Mesodermal cell (in vitro differentiated cells): ENCODE data around the gene AUTS2.

Source experiments
- H3K27ac ChIP-seq: 2 replicates; pipeline ENCODE4 v1.7.0; 2013; ENCODE audit warnings: mild to moderate bottlenecking, low read depth, low read length, moderate library complexity; ENCODE audit not compliant: severe bottlenecking
- H3K36me3 ChIP-seq: 2 replicates; pipeline ENCODE4 v1.7.1; 2013; ENCODE audit warnings: mild to moderate bottlenecking, low read length, moderate library complexity; ENCODE audit not compliant: control insufficient read depth, insufficient read depth
- H3K4me1 ChIP-seq: one replicate; pipeline ENCODE4 v1.7.1; 2013; ENCODE audit warnings: mild to moderate bottlenecking, low read length; ENCODE audit not compliant: insufficient read depth, control insufficient read depth, poor library complexity, severe bottlenecking
- H3K4me3 ChIP-seq: 2 replicates; pipeline ENCODE4 v1.7.0; 2013; ENCODE audit warnings: low read length, control low read depth, mild to moderate bottlenecking; ENCODE audit not compliant: insufficient read depth, poor library complexity, severe bottlenecking; ENCODE audit errors: extremely low read depth
- H3K9me3 ChIP-seq: 2 replicates; pipeline ENCODE4 v1.7.1; 2013; ENCODE audit warnings: mild to moderate bottlenecking, low read length, moderate library complexity; ENCODE audit not compliant: control insufficient read depth
- WGBS, 2 experiments: methylation state at CpG; one replicate each; pipeline ENCODE4 v1.1.5; 2013; ENCODE audit warnings: missing lambda C conversion rate in 2 of 2; ENCODE audit not compliant: insufficient coverage in 2 of 2; 5-methylcytosine and 5-hydroxymethylcytosine counted together

AUTS2 gene

GRCh38 chr7:70771451-70771850, 1173.2 kb downstream of the AUTS2 start:
- peaks cover 84% of the 10 kb centered on the region for H3K36me3 ChIP-seq
- 89 to 96% methylated on average over 9 to 10 of the region's 10 CpGs for WGBS, 2 experiments

DNA sequence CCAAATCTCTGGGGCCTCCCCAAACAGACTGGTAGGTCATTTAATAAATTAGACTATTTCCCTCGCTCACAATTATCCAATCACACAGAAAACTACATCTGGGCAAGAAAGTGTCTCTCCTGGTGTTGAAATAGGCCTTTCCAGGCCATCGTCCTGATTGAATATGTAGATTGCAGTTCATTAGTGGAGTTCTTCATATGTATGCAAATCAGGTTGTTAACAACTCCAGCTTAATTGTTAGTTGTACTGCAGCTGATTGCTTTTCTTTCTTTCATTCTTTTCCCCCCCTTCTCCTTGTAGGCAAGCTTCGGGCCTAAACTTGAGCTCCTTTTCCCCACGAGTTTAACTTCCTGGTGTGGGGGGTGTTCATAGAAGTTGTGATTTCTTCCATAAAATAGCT, 1174.6 kb downstream of the AUTS2 start:
- H3K27ac ChIP-seq = no peak overlapping the region
- no peaks in the 10 kb centered on the region for H3K9me3 ChIP-seq
- peaks cover 84% of the 10 kb centered on the region for H3K36me3 ChIP-seq
- whole genome bisulfite sequencing, 2 experiments = 100% methylated on average over 1 of the region's 4 CpGs; no CpG with 5 or more reads in 1 of the 2 experiments
- H3K4me3 ChIP-seq = no peak overlapping the region
- H3K4me1 ChIP-seq = no peaks in the 10 kb centered on the region

More at GRCh38 chr7:70771451-70771850, 1173.2 kb downstream of the AUTS2 start:
- H3K4me3 ChIP-seq = no peak overlapping the region
- no peaks in the 10 kb centered on the region for H3K4me1 ChIP-seq
- no peaks in the 10 kb centered on the region for H3K9me3 ChIP-seq
- no peak overlapping the region for H3K27ac ChIP-seq

DNA sequence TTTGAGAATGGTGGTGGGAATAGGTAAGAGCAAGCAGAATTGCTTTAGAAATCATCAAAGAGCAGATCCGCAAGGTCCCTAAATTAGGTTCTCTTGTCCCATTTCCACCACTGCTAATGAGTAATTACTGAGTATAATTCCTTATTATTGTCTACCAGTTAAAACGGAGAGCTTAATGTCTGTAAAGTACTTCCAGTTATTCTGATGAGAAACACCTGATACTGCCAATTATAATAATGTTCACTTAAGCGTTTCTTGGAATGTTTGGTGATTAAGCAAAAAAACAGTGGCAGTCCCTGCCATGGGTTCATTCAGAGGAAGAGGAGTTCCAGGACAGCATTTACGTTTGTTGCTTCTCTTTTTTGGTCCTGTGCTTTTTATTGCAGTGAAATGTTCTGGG, 1175.1 kb downstream of the AUTS2 start:
- Histone ChIP-seq H3K36me3 (peaks cover 85% of the 10 kb centered on the region), H3K4me1 (no peaks in the 10 kb centered on the region), H3K4me3 (no peak overlapping the region), H3K27ac (no peak overlapping the region), H3K9me3 (no peaks in the 10 kb centered on the region)
- 90 to 100% methylated on average over 2 of the region's 4 CpGs for WGBS, 2 experiments

DNA sequence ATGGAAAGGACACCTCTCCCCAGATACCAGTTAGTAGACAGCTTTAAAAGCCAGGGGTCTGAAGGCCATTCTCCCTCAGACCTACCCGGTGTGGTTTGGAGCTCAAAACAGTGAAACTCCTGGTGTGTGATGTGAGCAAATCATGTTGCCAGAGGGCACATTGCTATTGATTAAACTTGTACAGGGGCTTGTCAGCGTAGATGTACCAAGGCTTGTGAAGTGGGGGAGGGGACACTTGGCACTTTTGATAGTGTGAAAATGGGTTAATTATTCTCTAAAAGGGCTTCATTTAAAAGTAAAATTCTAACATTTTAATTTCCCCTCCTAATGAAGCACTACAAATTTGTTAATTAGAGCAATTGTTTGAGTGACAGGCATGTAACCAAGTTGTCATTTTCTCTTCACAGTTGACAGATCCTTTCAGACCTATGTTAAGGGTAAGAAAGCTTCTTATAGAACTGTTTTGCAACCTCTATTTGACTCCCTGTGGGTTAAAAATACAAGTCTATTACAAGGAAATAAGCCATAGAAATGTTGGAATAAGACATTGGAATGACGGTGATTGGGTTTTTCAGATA, 1176.8 kb downstream of the AUTS2 start:
- 93 to 100% methylated on average over 1 to 2 of the region's 3 CpGs for WGBS, 2 experiments
- Histone ChIP-seq H3K27ac (no peak overlapping the region), H3K36me3 (peaks cover 96% of the 10 kb centered on the region), H3K4me1 (no peaks in the 10 kb centered on the region), H3K9me3 (no peaks in the 10 kb centered on the region), H3K4me3 (no peak overlapping the region)

GRCh38 chr7:70775570-70776156, 1177.4 kb downstream of the AUTS2 start:
- Histone ChIP-seq H3K36me3 (peaks cover 96% of the 10 kb centered on the region), H3K27ac (no peak overlapping the region), H3K4me3 (no peak overlapping the region), H3K9me3 (no peaks in the 10 kb centered on the region), H3K4me1 (no peaks in the 10 kb centered on the region)
- WGBS, 2 experiments = 73 to 82% methylated on average over 3 to 4 of the region's 4 CpGs

DNA sequence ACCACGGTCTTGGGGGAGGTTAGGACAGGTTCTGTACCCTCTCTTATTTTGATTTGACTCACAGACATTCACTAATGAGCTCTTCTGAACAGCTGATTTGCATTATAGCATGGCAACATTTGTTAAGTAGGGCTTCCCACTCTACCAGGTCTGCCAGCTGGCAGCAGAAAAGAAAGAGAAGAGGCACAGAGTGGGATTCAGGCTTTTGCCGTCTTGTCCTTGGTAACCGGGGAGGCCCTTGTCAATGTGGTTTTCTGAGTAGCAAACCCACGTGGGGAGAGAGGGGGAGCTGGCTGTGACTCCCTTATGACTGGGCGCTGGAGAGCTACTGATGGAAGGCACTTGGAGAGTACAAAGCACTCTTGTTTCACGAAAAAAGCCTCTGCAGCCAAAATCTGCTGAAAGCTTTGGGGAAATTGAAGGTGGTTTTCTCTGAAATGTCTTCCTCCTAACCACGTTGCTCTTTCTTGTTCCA, 1178.4 kb downstream of the AUTS2 start:
- no peaks in the 10 kb centered on the region for H3K9me3 ChIP-seq
- no peak overlapping the region for H3K4me3 ChIP-seq
- 94 to 95% methylated on average over 5 to 7 of the region's 7 CpGs for WGBS, 2 experiments
- H3K4me1 ChIP-seq = no peaks in the 10 kb centered on the region
- H3K27ac ChIP-seq = no peak overlapping the region
- H3K36me3 ChIP-seq = peaks cover 94% of the 10 kb centered on the region

- H3K36me3 ChIP-seq = peaks cover 94% of the 10 kb centered on the region
- no peaks in the 10 kb centered on the region for H3K9me3 ChIP-seq
- no peak overlapping the region for H3K27ac ChIP-seq
- no peaks in the 10 kb centered on the region for H3K4me1 ChIP-seq
- no peak overlapping the region for H3K4me3 ChIP-seq
These were observed 1179.0 kb downstream of the AUTS2 start for GRCh38 chr7:70777251-70777650.

GRCh38 chr7:70778585-70778984, 1180.3 kb downstream of the AUTS2 start:
- Histone ChIP-seq H3K4me3 (no peak overlapping the region), H3K9me3 (no peaks in the 10 kb centered on the region), H3K4me1 (no peaks in the 10 kb centered on the region), H3K36me3 (peaks cover 94% of the 10 kb centered on the region), H3K27ac (no peak overlapping the region)
- 100% methylated on average over 1 to 2 of the region's 3 CpGs for WGBS, 2 experiments

- Histone ChIP-seq H3K4me3 (no peak overlapping the region), H3K9me3 (no peaks in the 10 kb centered on the region), H3K36me3 (peaks cover 94% of the 10 kb centered on the region), H3K27ac (no peak overlapping the region), H3K4me1 (no peaks in the 10 kb centered on the region)
- WGBS, 2 experiments = 94 to 100% methylated on average over 5 of the region's 7 CpGs
These were observed 1181.0 kb downstream of the AUTS2 start for GRCh38 chr7:70779321-70779720.

DNA sequence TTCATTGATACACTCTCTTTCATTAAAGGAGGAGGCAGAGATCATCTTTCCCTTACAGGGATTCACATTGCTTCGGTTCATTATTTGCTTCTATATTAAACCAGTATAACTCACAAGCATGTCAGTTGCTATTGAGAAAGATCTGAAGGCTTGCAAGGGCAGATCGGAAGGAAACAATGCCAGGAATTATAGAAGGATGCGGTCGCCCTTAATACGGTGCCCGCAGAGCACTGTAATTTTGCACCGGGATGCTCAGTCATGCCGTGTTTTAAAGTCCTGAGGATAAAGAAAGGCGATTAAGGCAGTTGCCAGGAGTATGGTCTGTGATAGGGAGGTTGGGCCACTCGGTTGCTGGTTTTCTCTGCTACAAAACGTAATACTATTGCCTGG, 1183.6 kb downstream of the AUTS2 start:
- H3K4me3 ChIP-seq = no peak overlapping the region
- no peaks in the 10 kb centered on the region for H3K9me3 ChIP-seq
- H3K36me3 ChIP-seq = peaks cover 96% of the 10 kb centered on the region
- WGBS, 2 experiments = 93% methylated on average over 10 of the region's 11 CpGs
- no peak overlapping the region for H3K27ac ChIP-seq
- H3K4me1 ChIP-seq = no peaks in the 10 kb centered on the region

DNA sequence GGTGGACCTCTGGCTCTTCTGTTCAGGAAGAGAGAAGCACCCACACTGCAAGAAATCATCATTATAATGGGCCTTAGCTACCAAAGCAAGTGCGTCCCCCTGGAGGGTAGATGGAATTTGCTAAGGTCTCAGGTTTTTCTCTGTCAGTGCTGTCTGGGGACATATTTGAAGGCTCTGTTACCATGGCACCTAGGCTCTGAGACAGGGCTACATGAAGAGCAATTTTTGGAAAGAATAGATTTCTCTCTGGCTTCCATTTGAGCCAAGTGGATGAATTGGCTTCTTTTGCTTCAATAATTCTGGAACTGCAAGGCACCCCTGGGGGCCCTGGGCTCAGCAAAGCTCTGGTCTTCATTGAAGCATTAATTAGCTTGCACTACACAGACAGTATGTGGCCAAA, 1184.5 kb downstream of the AUTS2 start:
- no peak overlapping the region for H3K4me3 ChIP-seq
- H3K36me3 ChIP-seq = peaks cover 96% of the 10 kb centered on the region
- no peaks in the 10 kb centered on the region for H3K4me1 ChIP-seq
- WGBS, 2 experiments = 100% methylated on average over 1 of the region's 1 CpG; no CpG with 5 or more reads in 1 of the 2 experiments
- no peaks in the 10 kb centered on the region for H3K9me3 ChIP-seq
- H3K27ac ChIP-seq = no peak overlapping the region
